Loucy (cell line): ENCODE measurements around the gene MRM2.

Experiments
- H2AFZ ChIP-seq: fragments of 200-600 bp; sonication (generic); 2 replicates; pipeline ENCODE4 v1.6.0; 2016; ENCODE audit warnings: antibody characterized with exemption, mild to moderate bottlenecking, low read length, moderate library complexity
- H3F3A ChIP-seq: fragments of 200-600 bp; 2 replicates; pipeline ENCODE4 v1.6.0; 2016; ENCODE audit warnings: antibody characterized with exemption, low read depth, mild to moderate bottlenecking
- H3K27me3 ChIP-seq: fragments of 200-600 bp; sonication (generic); 2 replicates; pipeline ENCODE4 v1.6.1; 2014; ENCODE audit warnings: low read length, mild to moderate bottlenecking; ENCODE audit not compliant: insufficient read depth, poor library complexity, severe bottlenecking
- H3K36me3 ChIP-seq: fragments of 200-600 bp; sonication (generic); 2 replicates; pipeline ENCODE4 v1.6.1; 2016; ENCODE audit warnings: low read length; ENCODE audit not compliant: insufficient read depth
- H3K4me1 ChIP-seq: fragments of 200-600 bp; sonication (generic); 2 replicates; pipeline ENCODE4 v1.5.1; 2014; ENCODE audit warnings: low read length, mild to moderate bottlenecking; ENCODE audit not compliant: insufficient read depth, poor library complexity, severe bottlenecking
- H3K4me2 ChIP-seq: fragments of 200-600 bp; sonication (generic); 2 replicates; pipeline ENCODE4 v1.6.0; 2014; ENCODE audit warnings: antibody characterized with exemption, low read length, low read depth, mild to moderate bottlenecking; ENCODE audit not compliant: poor library complexity, severe bottlenecking
- H3K4me3 ChIP-seq: fragments of 200-600 bp; sonication (generic); 2 replicates; pipeline ENCODE4 v1.5.1; 2014; ENCODE audit warnings: low read length, mild to moderate bottlenecking, mixed read lengths; ENCODE audit not compliant: poor library complexity, severe bottlenecking
- H3K79me2 ChIP-seq: fragments of 200-600 bp; sonication (generic); 2 replicates; pipeline ENCODE4 v1.6.1; 2014; ENCODE audit warnings: low read length; ENCODE audit not compliant: insufficient read depth
- H3K9ac ChIP-seq: fragments of 200-600 bp; sonication (generic); 2 replicates; pipeline ENCODE4 v1.6.0; 2014; ENCODE audit warnings: mild to moderate bottlenecking, low read depth, low read length, moderate library complexity; ENCODE audit not compliant: poor library complexity, severe bottlenecking
- H3K9me2 ChIP-seq: fragments of 200-600 bp; sonication (generic); replicated peaks from 2 replicates; pipeline ENCODE4 v1.6.1; 2016; ENCODE audit warnings: low read depth, low read length, mixed read lengths
- H3K9me3 ChIP-seq: fragments of 200-600 bp; sonication (generic); 2 replicates; pipeline ENCODE4 v1.6.1; 2014; ENCODE audit warnings: mild to moderate bottlenecking, antibody characterized with exemption, low read length, low read depth; ENCODE audit not compliant: insufficient read depth
- H4K20me1 ChIP-seq: fragments of 200-600 bp; sonication (generic); 2 replicates; pipeline ENCODE4 v1.6.0; 2014; ENCODE audit warnings: antibody characterized with exemption, low read length, mild to moderate bottlenecking; ENCODE audit not compliant: insufficient read depth, poor library complexity, severe bottlenecking
- CTCF ChIP-seq: fragments of 200-600 bp; sonication (generic); conservative IDR thresholded peaks from 2 replicates; pipeline ENCODE4 v1.5.1; 2014; ENCODE audit warnings: mild to moderate bottlenecking, antibody characterized with exemption, low read length
- EZH2phosphoT487 ChIP-seq: fragments of 200-600 bp; IDR thresholded peaks from 2 replicates; pipeline ENCODE4 v1.6.1; 2018; ENCODE audit warnings: antibody characterized with exemption, mild to moderate bottlenecking, moderate library complexity, borderline replicate concordance

Gene MRM2

GRCh38 chr7:2225830-2226229 is 16.2 kb downstream of the MRM2 start:
- Histone ChIP-seq H3K9me3 (no peaks in the 10 kb centered on the region), H4K20me1 (peaks cover 2% of the 10 kb centered on the region), H3K79me2 (peaks cover 46% of the 10 kb centered on the region), H3K9me2 (no peaks in the 10 kb centered on the region), H2AFZ (no peak overlapping the region), H3K9ac (no peak overlapping the region), H3F3A (no peaks in the 10 kb centered on the region), H3K4me3 (no peak overlapping the region), H3K4me1 (peaks cover 11% of the 10 kb centered on the region), H3K27me3 (no peaks in the 10 kb centered on the region), H3K4me2 (no peak overlapping the region), H3K36me3 (peaks cover 63% of the 10 kb centered on the region; the same call in 1 of the 2 replicates)
- no peak for TF ChIP-seq CTCF
- TF ChIP-seq EZH2phosphoT487 = no peak

- H3K4me1 ChIP-seq = peaks cover 6% of the 10 kb centered on the region
- peaks cover 45% of the 10 kb centered on the region for H3K79me2 ChIP-seq
- no peak overlapping the region for H3K9ac ChIP-seq
- no peaks in the 10 kb centered on the region for H3K9me3 ChIP-seq
- no peak overlapping the region for H2AFZ ChIP-seq
- H3K9me2 ChIP-seq = no peaks in the 10 kb centered on the region
- H3K36me3 ChIP-seq = peaks cover 68% of the 10 kb centered on the region; the same call in 1 of the 2 replicates
- no peak overlapping the region for H3K4me3 ChIP-seq
- H3K27me3 ChIP-seq = no peaks in the 10 kb centered on the region
- H4K20me1 ChIP-seq = no peaks in the 10 kb centered on the region
- H3F3A ChIP-seq = no peaks in the 10 kb centered on the region
- no peak overlapping the region for H3K4me2 ChIP-seq
- TF ChIP-seq CTCF (no peak), EZH2phosphoT487 (no peak)
Measured at GRCh38 chr7:2225336-2225735, 16.7 kb downstream of the MRM2 start.

- H3K9ac ChIP-seq = no peak overlapping the region
- no peak overlapping the region for H3K4me2 ChIP-seq
- peaks cover 2% of the 10 kb centered on the region for H3K4me1 ChIP-seq
- no peaks in the 10 kb centered on the region for H3K27me3 ChIP-seq
- TF ChIP-seq EZH2phosphoT487 = no peak
- no peak for TF ChIP-seq CTCF
- H3K79me2 ChIP-seq = peaks cover 41% of the 10 kb centered on the region
- H3K4me3 ChIP-seq = no peak overlapping the region
- no peaks in the 10 kb centered on the region for H3K9me3 ChIP-seq
- H3F3A ChIP-seq = no peaks in the 10 kb centered on the region
- H3K9me2 ChIP-seq = no peaks in the 10 kb centered on the region
- H2AFZ ChIP-seq = no peak overlapping the region
- H4K20me1 ChIP-seq = no peaks in the 10 kb centered on the region
- H3K36me3 ChIP-seq = peaks cover 68% of the 10 kb centered on the region; the same call in 1 of the 2 replicates
Measured at GRCh38 chr7:2224934-2225333, 17.1 kb downstream of the MRM2 start.
